Sigmoid colon (tissue), 4 donors: ENCODE data around the gene VWA5B1.

ENCODE experiments used
- EP300 ChIP-seq, 4 donors: sonication (generic); formaldehyde crosslinking; IDR thresholded peaks; one replicate each; pipeline ENCODE4 v1.6.1; 2017; ENCODE audit warnings: antibody characterized with exemption in 4 of 4
- POLR2A ChIP-seq, 2 donors: fragments of 450-650 bp; IDR thresholded peaks; one replicate each; pipeline ENCODE4 v1.6.1; 2016; ENCODE audit warnings: antibody characterized with exemption in 2 of 2, mild to moderate bottlenecking in 2 of 2, moderate library complexity in 2 of 2
- TF ChIP-seq, protein P1 (sequence below), 4 experiments: fragments of 450-650 bp in 3 of 4; fragments of 200-600 bp in 1 of 4; IDR thresholded peaks; one replicate each; pipeline ENCODE4 v1.5.1; 2016 to 2019; ENCODE audit warnings: antibody characterized with exemption in 4 of 4, mild to moderate bottlenecking in 3 of 4, moderate library complexity in 2 of 4

DNA sequence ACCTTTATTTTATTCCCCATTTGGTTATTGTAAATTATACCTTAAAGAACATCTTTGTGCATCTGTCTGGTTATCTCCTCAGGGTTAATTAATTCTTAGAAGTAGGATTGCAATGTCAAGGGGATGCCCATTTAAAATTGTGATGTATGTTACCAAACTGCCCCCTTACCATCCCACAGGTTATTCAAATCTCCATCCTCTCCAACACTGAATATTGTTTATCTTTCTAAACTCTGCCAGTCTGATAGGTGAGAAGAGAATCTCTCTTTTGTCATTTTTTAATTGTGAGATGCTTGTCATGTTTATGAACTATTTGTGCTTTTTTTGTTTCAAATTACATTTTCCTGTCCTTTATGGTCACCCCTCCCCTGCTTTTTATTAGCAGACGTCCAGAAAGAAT, 55.8 kb downstream of the VWA5B1 start:
- TF ChIP-seq, protein P1, sequence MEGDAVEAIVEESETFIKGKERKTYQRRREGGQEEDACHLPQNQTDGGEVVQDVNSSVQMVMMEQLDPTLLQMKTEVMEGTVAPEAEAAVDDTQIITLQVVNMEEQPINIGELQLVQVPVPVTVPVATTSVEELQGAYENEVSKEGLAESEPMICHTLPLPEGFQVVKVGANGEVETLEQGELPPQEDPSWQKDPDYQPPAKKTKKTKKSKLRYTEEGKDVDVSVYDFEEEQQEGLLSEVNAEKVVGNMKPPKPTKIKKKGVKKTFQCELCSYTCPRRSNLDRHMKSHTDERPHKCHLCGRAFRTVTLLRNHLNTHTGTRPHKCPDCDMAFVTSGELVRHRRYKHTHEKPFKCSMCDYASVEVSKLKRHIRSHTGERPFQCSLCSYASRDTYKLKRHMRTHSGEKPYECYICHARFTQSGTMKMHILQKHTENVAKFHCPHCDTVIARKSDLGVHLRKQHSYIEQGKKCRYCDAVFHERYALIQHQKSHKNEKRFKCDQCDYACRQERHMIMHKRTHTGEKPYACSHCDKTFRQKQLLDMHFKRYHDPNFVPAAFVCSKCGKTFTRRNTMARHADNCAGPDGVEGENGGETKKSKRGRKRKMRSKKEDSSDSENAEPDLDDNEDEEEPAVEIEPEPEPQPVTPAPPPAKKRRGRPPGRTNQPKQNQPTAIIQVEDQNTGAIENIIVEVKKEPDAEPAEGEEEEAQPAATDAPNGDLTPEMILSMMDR (IDR thresholded peaks at IDR 0.05): no peak
- TF ChIP-seq POLR2A (IDR thresholded peaks at IDR 0.05) (no peak), EP300 (IDR thresholded peaks at IDR 0.05) (no peak)
